ENCODE data around the gene FAM90A26.
"Not testable (repeated sequence)": the region's sequence is repeated elsewhere in the genome, so short reads cannot be mapped to it uniquely, and the experiment has no call there.

DNA sequence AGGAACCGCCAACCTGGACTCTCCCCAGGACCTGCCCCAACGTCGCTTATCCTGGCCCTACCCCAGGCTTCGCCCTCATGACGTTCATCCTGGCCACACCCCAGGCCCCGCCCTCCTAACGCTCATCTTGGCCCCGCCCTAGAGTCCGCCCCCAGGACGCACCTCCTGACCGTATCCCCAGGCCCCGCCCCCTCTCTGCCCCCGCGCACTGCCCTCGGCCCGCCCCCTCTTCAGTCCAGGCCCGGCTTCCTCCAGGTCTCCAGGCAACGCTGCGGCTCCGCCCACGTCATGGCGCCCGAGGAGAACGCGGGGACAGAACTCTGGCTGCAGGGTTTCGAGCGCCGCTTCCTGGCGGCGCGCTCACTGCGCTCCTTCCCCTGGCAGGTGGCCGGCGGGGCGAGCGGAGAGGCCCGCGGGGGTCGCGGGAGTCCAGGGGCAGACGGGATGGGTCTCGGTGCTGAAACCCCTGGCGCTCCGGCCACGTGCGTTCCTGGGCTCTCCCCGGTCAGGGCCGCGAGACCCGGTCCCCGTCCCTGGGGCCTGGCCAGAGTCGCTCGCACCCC is 17.1 kb upstream of the FAM90A26 start:
- TF ChIP-seq POLR2A (IDR thresholded peaks at IDR 0.05) = not testable (repeated sequence)
- TF ChIP-seq, protein P1, sequence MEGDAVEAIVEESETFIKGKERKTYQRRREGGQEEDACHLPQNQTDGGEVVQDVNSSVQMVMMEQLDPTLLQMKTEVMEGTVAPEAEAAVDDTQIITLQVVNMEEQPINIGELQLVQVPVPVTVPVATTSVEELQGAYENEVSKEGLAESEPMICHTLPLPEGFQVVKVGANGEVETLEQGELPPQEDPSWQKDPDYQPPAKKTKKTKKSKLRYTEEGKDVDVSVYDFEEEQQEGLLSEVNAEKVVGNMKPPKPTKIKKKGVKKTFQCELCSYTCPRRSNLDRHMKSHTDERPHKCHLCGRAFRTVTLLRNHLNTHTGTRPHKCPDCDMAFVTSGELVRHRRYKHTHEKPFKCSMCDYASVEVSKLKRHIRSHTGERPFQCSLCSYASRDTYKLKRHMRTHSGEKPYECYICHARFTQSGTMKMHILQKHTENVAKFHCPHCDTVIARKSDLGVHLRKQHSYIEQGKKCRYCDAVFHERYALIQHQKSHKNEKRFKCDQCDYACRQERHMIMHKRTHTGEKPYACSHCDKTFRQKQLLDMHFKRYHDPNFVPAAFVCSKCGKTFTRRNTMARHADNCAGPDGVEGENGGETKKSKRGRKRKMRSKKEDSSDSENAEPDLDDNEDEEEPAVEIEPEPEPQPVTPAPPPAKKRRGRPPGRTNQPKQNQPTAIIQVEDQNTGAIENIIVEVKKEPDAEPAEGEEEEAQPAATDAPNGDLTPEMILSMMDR (IDR thresholded peaks at IDR 0.05) = not testable (repeated sequence)
